Activated naive CD4-positive, alpha-beta T cell treated with anti-CD3 and anti-CD28 coated beads, Interleukin-2, amount 50 U/mL, for 72 hours (primary cell): ENCODE data around the gene NBPF1. TPM values are rescaled to one million over a fixed set of nuclear protein-coding genes. Genes with fewer than 3 reads are reported as not detected.
"Not testable (repeated sequence)": the region's sequence is repeated elsewhere in the genome, so short reads cannot be mapped to it uniquely, and the experiment has no call there.

Experiments
- ATAC-seq, 2 donors: fragments of 150-1000 bp; cut with Tn5 transposase; 2 replicates each; pipeline ENCODE4 v1.10.0; 2021; ENCODE audit warnings: mild to moderate bottlenecking in 2 of 2, moderate library complexity in 2 of 2
- DNase-seq, 2 donors: peaks; one replicate each; pipeline ENCODE4 v3.0.0; 2021 to 2022; ENCODE audit warnings: low spot score in 2 of 2
- H3K27ac Mint-ChIP-seq, 2 donors: one replicate each; pipeline ENCODE4 v1.8.0; 2022; ENCODE audit warnings: mild to moderate bottlenecking in 2 of 2, mixed read lengths in 2 of 2
- H3K36me3 Mint-ChIP-seq, 2 donors: one replicate each; pipeline ENCODE4 v1.8.0; 2022; ENCODE audit warnings: mixed read lengths in 2 of 2
- H3K9me3 Mint-ChIP-seq, 2 donors: one replicate each; pipeline ENCODE4 v1.8.0; 2022; ENCODE audit warnings: mixed read lengths in 2 of 2
- total RNA-seq, 2 donors: library from RNA; stranded (reverse); gene quantifications; one replicate each; pipeline ENCODE4 v1.2.3, GENCODE V29; 2022

The NBPF1 gene
- total RNA-seq, 2 donors from 2014 or later: 6.2 to 6.5 TPM

GRCh38 chr1:16643476-16644192 is 30.3 kb upstream of the NBPF1 start:
- not testable (repeated sequence) for H3K9me3 Mint-ChIP-seq, H3K27ac Mint-ChIP-seq, H3K36me3 Mint-ChIP-seq
- DNase-seq (peak; percentile 44 to 55), ATAC-seq (peak; percentile 4 to 15)

DNA sequence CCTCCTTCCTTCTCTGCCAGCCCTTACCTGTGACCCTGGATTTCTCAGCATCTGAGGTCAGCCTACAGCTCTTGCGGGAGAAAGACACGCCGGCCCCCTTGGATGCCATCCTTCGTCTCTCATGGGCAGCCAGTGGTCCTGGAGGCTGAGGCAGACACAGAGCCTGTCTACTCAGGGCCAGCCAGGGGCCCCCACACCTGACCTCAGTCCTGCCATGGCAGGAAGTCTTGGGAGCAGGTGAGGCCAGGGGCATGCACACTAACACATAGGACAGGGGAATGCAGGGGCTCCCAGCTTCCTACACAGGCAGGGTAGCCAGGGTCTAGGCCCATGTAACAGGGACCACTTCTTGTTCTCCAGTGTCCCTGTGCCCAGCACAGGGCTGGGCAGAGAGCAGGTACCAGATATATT is 29.6 kb upstream of the NBPF1 start:
- not testable (repeated sequence) for H3K27ac Mint-ChIP-seq, ATAC-seq, H3K36me3 Mint-ChIP-seq, H3K9me3 Mint-ChIP-seq
- DNase-seq: peak; percentile 25 to 61

GRCh38 chr1:16642025-16642966 is 28.9 kb upstream of the NBPF1 start:
- H3K9me3 Mint-ChIP-seq, H3K27ac Mint-ChIP-seq, H3K36me3 Mint-ChIP-seq, ATAC-seq: not testable (repeated sequence)
- peak; percentile 8 to 55 for DNase-seq

DNA sequence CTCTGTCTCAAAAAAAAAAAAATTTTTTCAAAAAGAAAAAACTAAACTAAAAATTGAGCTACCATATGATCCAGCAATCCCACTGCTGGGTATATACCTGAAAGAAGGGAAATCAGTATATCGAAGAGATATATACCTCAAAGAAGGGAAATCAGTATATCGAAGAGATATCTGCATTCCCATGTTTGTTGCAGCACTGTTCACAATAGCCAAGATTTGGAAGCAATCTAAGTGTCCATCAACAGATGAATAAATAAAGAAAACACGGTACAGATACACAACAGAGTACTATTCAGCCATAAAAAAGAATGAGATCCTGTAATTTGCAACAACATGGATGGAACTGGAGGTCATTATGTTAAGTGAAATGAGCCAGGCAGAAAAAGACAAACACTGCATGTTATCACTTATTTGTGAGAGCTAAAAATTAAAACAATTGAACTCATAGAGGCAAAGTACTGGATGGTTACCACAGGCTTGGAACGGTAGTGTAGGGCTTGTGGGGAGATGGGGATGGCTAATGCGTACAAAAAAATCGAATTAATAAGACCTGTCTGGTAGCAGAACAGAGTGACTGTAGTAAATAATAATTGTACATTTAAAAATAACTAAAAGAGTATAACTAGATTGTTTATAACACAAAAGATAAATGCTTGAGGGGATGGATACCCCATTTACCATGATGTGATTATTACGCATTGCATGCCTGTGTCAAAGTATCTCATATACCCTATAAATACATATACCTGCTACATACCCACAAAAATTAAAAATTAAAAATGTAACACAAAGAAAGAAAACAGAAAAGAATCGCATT is 28.0 kb upstream of the NBPF1 start:
- not testable (repeated sequence) for DNase-seq, ATAC-seq, H3K36me3 Mint-ChIP-seq, H3K27ac Mint-ChIP-seq, H3K9me3 Mint-ChIP-seq

- ATAC-seq, H3K27ac Mint-ChIP-seq, H3K36me3 Mint-ChIP-seq, H3K9me3 Mint-ChIP-seq: not testable (repeated sequence)
- peak; percentile 9 to 58 for DNase-seq
Measured at GRCh38 chr1:16639091-16640031, 26.0 kb upstream of the NBPF1 start.

DNA sequence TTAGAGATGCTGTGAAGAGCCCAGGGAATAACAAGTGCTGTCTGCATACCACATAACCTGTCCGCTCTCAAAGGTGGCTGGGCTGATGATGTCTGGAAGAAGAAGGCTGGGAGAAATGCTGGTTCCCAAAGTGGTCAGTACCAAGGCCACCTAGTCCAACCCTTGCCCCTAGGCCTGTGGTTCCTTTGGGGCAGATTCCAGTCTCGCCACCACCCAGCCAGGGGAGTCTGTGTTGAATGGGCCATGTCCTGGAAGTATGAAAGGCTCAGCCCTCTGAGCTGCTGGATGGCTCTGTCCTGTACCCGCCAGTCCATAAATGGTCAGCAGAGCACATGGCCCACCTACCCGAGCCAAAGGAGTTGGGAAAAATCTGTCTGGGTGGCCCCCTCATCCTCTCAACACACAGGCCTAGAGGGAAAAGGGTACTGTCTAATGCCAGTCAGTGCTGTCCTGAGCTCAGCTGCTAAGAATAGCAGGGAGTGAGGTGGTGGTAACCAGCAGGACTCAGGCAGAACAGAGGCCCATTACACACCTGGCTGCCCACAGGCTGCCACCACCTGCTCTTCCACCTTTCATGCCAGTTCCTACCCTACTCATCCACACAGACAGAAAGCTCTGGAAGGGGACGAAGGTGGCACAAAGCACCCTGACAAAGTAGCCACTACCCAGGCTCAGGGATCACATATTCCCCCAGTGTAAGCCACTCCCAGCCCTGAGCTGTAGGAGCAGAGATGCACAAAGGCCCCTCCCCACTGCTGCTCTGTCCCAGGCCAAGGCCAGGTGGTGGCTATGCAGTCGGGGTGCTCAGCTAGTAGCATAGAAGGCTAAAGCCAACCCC is 24.8 kb upstream of the NBPF1 start:
- H3K9me3 Mint-ChIP-seq, H3K36me3 Mint-ChIP-seq, H3K27ac Mint-ChIP-seq: not testable (repeated sequence)
- peak; percentile 9 to 54 for DNase-seq
- peak in 1 of 2 donors; percentile 21 for ATAC-seq

DNA sequence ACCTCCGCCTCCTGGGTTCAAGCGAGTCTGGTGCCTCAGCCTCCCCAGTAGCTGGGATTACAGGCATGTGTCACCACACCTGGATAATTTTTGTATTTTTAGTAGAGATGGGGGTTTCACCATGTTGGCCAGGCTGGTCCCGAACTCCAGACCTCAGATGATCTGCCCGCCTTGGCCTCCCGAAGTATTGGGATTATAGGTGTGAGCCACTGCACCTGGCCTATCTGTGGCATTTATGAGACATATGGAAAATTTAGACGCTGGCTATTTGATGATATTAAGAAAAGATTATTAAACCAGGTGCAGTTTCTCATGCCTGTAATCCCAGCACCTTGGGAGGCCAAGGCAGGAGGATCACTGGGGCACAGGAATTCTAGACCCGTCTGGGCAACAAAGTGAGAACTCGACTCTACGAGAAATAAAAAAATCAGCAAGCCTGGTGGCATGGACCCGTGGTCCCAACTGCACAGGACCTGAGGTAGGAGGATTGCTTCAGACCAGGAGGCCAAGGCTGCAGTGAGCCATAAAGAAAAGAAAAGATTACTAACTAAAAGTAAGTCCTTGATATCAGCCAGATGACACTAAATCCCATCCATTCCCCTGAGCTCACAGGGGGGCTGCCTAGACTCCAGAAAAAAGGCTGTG is 23.3 kb upstream of the NBPF1 start:
- not testable (repeated sequence) for H3K9me3 Mint-ChIP-seq

DNA sequence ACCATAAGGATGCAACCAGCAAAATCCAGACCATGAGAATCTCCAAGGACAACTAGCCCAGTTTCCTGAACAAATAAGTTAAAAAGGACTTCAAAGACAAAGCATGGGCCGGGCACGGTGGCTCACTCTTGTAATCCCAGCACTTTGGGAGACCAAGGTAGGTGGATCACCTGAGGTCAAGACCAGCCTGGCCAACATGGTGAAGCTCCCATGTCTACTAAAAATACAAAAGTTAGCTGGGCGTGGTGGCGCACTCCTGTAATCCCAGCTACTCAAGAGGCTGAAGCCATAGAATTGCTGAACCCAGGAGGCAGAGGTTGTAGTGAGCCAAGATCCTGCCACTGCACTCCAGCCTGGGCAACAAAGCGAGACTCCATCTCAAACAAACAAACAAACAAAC is 22.6 kb upstream of the NBPF1 start:
- H3K27ac Mint-ChIP-seq, ATAC-seq, H3K9me3 Mint-ChIP-seq, H3K36me3 Mint-ChIP-seq: not testable (repeated sequence)
- DNase-seq: peak; percentile 2 to 53

More for the DNA sequence above, 23.3 kb upstream of the NBPF1 start:
- not testable (repeated sequence) for H3K27ac Mint-ChIP-seq, ATAC-seq, H3K36me3 Mint-ChIP-seq
- DNase-seq: peak; percentile 4 to 49

- DNase-seq: peak; percentile 3 to 44
- H3K9me3 Mint-ChIP-seq, H3K36me3 Mint-ChIP-seq, ATAC-seq: not testable (repeated sequence)
- H3K27ac Mint-ChIP-seq: peak overlapping the region in 1 of 2 donors; percentile 14
Measured at GRCh38 chr1:16633540-16634282, 20.3 kb upstream of the NBPF1 start.

DNA sequence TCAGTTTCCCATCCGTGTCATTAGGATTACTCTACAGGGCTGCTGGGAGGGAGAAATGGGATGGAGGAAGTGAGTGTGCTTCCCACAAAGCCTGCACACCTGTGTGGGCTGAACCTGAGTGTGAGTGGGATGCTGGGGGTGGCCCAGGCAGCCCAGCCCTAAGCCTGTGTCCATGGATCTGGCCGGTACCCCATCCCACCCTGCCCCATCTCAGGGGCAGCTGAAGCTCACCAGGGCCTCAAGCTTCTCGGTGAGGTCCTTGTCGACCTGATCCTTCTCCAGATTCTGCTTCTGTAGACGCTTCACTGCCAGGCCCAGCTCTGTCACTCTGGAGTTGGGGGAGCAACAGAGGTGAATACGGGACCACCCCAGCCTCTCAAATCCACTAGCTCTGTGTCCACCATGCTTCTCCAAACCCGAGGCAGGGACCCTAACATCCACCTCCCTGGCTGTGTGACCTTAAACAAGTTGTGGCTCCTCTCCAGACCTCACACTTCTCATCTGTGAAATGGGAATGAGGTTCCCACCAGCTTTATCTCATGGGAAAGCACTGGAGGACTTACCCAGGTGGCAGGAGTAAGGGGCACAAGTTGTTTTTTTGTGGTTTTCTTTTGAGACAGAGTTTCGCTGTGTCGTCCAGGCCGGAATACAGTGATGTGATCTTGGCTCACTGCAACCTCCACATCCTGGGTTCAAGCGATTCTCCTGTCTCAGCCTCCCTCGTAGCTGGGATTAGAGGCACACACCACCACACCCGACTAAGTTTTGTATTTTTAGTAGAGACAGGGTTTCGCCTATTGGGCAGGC is 18.9 kb upstream of the NBPF1 start:
- peak in 1 of 2 donors; percentile 35 for DNase-seq
- not testable (repeated sequence) for ATAC-seq, H3K27ac Mint-ChIP-seq, H3K9me3 Mint-ChIP-seq, H3K36me3 Mint-ChIP-seq

GRCh38 chr1:16631248-16632043 is 18.1 kb upstream of the NBPF1 start:
- H3K36me3 Mint-ChIP-seq: peaks cover 4 to 9% of the 10 kb centered on the region in 2 donors
- peak in 1 of 2 donors; percentile 63 for DNase-seq
- no peak overlapping the region for H3K27ac Mint-ChIP-seq
- no peak for ATAC-seq
- H3K9me3 Mint-ChIP-seq: no peaks in the 10 kb centered on the region

DNA sequence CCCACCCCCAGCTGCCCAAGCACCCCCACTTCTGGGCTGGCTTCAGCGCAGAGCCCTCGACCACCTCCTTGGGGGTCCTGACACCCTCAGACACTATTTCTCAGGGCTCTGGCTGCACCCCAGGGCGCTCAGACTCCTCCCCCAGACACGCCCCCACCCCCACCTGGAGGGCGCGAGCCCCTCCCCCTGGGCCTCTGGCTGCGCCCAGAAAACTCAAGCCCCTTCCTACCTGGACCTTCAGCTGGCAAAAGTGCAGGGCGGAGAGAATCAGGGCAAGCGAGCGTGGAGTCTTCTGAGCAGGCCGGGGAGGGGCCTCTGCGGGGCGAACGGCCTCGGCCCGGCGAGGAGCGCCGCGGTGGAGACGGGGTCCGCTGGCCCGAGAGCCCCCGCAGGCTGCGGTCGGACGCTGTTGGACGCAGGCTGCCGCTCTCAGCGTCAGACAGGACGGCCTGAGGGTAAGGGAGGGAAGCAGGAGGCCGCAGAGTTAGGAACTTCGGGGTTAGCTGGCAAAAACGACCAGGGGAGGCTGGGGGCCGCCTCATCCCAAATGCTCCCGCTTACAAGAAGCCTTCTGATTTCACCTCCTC is 17.4 kb upstream of the NBPF1 start:
- DNase-seq (peak in 1 of 2 donors; percentile 55), ATAC-seq (no peak)
- peaks cover 4 to 16% of the 10 kb centered on the region in 2 donors for H3K36me3 Mint-ChIP-seq
- H3K9me3 Mint-ChIP-seq: no peaks in the 10 kb centered on the region
- H3K27ac Mint-ChIP-seq: peak overlapping the region in 1 of 2 donors; percentile 59
